MM.1S (cell line): ENCODE results near the gene MSGN1.

ENCODE experiments used
- DNase-seq: peaks from one replicate; pipeline ENCODE4 v3.0.0-alpha.2; 2015
- H2AFZ ChIP-seq: fragments of 300-600 bp; sonication (generic); 2 replicates; pipeline ENCODE4 v1.6.0; 2016; ENCODE audit warnings: antibody characterized with exemption, low read length
- H3F3A ChIP-seq: fragments of 300-600 bp; sonication (generic); 2 replicates; pipeline ENCODE4 v1.6.1; 2016; ENCODE audit warnings: mild to moderate bottlenecking, antibody characterized with exemption, low read length, moderate library complexity, mixed read lengths; ENCODE audit not compliant: insufficient read depth
- H3K27ac ChIP-seq: fragments of 300-600 bp; sonication (generic); 2 replicates; pipeline ENCODE4 v1.5.1; 2016; ENCODE audit warnings: mild to moderate bottlenecking, low read length
- H3K27me3 ChIP-seq: fragments of 300-600 bp; sonication (generic); replicated peaks from 2 replicates; pipeline ENCODE4 v1.6.0; 2016; ENCODE audit warnings: low read length; ENCODE audit not compliant: insufficient read depth
- H3K36me3 ChIP-seq: fragments of 300-600 bp; sonication (generic); replicated peaks from 2 replicates; pipeline ENCODE4 v1.6.1; 2016; ENCODE audit warnings: mild to moderate bottlenecking, low read length, mixed read lengths; ENCODE audit not compliant: insufficient read depth
- H3K4me1 ChIP-seq: fragments of 300-600 bp; sonication (generic); 2 replicates; pipeline ENCODE4 v1.6.1; 2016; ENCODE audit warnings: low read length, mixed read lengths
- H3K4me2 ChIP-seq: fragments of 300-600 bp; sonication (generic); 2 replicates; pipeline ENCODE4 v1.6.0; 2016; ENCODE audit warnings: low read depth, low read length
- H3K4me3 ChIP-seq: fragments of 300-600 bp; sonication (generic); 2 replicates; pipeline ENCODE4 v1.5.1; 2016; ENCODE audit warnings: low read length, mixed read lengths
- H3K79me2 ChIP-seq: fragments of 300-600 bp; sonication (generic); 2 replicates; pipeline ENCODE4 v1.6.1; 2016; ENCODE audit warnings: mixed run types, low read length, mixed read lengths
- H3K9ac ChIP-seq: fragments of 300-600 bp; sonication (generic); 2 replicates; pipeline ENCODE4 v1.6.1; 2016; ENCODE audit warnings: low read length, mixed read lengths
- H3K9me2 ChIP-seq: fragments of 300-600 bp; sonication (generic); replicated peaks from 2 replicates; pipeline ENCODE4 v1.6.1; 2016; ENCODE audit warnings: mild to moderate bottlenecking, low read length, mixed read lengths; ENCODE audit not compliant: insufficient read depth
- H3K9me3 ChIP-seq: fragments of 300-600 bp; sonication (generic); replicated peaks from 2 replicates; pipeline ENCODE4 v1.6.1; 2016; ENCODE audit warnings: mild to moderate bottlenecking, low read length, mixed read lengths; ENCODE audit not compliant: insufficient read depth
- H4K20me1 ChIP-seq: fragments of 300-600 bp; sonication (generic); 2 replicates; pipeline ENCODE4 v1.6.1; 2016; ENCODE audit warnings: mild to moderate bottlenecking, low read length, moderate library complexity, mixed read lengths; ENCODE audit not compliant: insufficient read depth
- EZH2 ChIP-seq: fragments of 300-600 bp; sonication (generic); optimal IDR thresholded peaks from 2 replicates; pipeline ENCODE3; 2017; ENCODE audit warnings: low read depth, mild to moderate bottlenecking, antibody characterized with exemption, low read length, mixed read lengths
- EZH2phosphoT487 ChIP-seq: fragments of 300-600 bp; sonication (generic); IDR thresholded peaks from 2 replicates; pipeline ENCODE4 v1.6.1; 2018; ENCODE audit warnings: antibody characterized with exemption, low read length
- TF ChIP-seq, protein P1 (sequence below): fragments of 300-600 bp; sonication (generic); IDR thresholded peaks from 2 replicates; pipeline ENCODE4 v1.5.1; 2016; ENCODE audit warnings: antibody characterized with exemption, low read length, mixed read lengths

MSGN1 gene

DNA sequence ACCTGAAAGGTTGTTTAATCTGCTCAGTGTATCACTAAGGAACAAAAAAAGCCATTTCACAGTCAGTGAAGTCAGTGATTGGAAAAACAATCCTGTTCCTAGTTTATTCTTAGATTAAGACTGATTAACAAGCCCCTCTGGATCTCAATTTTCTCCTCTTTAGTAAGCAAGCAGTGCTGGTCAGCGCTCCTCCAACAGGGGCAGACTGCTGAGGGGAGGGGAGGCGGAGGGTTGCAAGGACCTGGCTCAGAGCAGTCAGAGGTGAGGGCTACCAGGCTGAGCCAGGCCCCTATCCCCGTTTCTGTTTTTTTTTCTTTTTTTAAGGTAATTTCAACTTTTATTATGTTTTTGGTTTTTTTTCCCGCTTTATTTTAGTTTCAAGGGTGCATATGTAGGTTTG is 37.5 kb downstream of the MSGN1 start:
- no peak for TF ChIP-seq EZH2phosphoT487
- TF ChIP-seq, protein P1, sequence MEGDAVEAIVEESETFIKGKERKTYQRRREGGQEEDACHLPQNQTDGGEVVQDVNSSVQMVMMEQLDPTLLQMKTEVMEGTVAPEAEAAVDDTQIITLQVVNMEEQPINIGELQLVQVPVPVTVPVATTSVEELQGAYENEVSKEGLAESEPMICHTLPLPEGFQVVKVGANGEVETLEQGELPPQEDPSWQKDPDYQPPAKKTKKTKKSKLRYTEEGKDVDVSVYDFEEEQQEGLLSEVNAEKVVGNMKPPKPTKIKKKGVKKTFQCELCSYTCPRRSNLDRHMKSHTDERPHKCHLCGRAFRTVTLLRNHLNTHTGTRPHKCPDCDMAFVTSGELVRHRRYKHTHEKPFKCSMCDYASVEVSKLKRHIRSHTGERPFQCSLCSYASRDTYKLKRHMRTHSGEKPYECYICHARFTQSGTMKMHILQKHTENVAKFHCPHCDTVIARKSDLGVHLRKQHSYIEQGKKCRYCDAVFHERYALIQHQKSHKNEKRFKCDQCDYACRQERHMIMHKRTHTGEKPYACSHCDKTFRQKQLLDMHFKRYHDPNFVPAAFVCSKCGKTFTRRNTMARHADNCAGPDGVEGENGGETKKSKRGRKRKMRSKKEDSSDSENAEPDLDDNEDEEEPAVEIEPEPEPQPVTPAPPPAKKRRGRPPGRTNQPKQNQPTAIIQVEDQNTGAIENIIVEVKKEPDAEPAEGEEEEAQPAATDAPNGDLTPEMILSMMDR: no peak
- TF ChIP-seq EZH2: no peak
- Histone ChIP-seq H3K36me3 (no peaks in the 10 kb centered on the region), H2AFZ (no peak overlapping the region), H3K9me2 (no peaks in the 10 kb centered on the region), H4K20me1 (no peaks in the 10 kb centered on the region), H3K4me3 (no peak overlapping the region), H3K4me1 (no peaks in the 10 kb centered on the region), H3K27ac (no peak overlapping the region), H3K9me3 (no peaks in the 10 kb centered on the region), H3F3A (no peaks in the 10 kb centered on the region), H3K27me3 (no peaks in the 10 kb centered on the region), H3K79me2 (no peaks in the 10 kb centered on the region), H3K9ac (no peak overlapping the region), H3K4me2 (no peak overlapping the region)
- DNase-seq: no peak

DNA sequence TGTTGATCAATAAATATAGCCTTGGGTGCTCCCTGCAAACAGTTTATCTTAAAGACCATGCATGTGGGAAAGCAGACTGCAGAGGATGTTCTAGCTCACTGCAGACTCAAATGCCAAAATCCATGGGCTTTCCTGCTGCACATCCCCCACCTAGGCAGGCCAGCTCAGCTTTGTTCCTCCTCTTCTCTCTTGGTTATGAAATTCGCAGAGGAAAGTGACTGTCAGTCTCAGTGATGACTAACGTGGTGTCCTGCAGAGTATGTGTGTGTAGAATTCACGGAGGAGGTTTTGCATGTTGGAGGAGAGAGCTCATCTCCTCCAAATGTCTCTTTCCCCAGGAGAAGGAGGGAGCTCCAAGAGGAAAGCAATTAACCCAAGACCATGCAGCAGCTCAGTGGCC is 40.8 kb downstream of the MSGN1 start:
- no peaks in the 10 kb centered on the region for H4K20me1 ChIP-seq
- H3K4me2 ChIP-seq: no peak overlapping the region
- no peaks in the 10 kb centered on the region for H3K9me3 ChIP-seq
- H3K9ac ChIP-seq: no peak overlapping the region
- no peak for DNase-seq
- H3K4me1 ChIP-seq: no peaks in the 10 kb centered on the region
- TF ChIP-seq EZH2phosphoT487: no peak
- TF ChIP-seq, protein P1: no peak
- no peak for TF ChIP-seq EZH2
- no peaks in the 10 kb centered on the region for H3K36me3 ChIP-seq
- no peak overlapping the region for H2AFZ ChIP-seq
- no peaks in the 10 kb centered on the region for H3K9me2 ChIP-seq
- H3F3A ChIP-seq: no peaks in the 10 kb centered on the region
- no peaks in the 10 kb centered on the region for H3K79me2 ChIP-seq
- H3K4me3 ChIP-seq: no peak overlapping the region
- no peaks in the 10 kb centered on the region for H3K27me3 ChIP-seq
- no peak overlapping the region for H3K27ac ChIP-seq

DNA sequence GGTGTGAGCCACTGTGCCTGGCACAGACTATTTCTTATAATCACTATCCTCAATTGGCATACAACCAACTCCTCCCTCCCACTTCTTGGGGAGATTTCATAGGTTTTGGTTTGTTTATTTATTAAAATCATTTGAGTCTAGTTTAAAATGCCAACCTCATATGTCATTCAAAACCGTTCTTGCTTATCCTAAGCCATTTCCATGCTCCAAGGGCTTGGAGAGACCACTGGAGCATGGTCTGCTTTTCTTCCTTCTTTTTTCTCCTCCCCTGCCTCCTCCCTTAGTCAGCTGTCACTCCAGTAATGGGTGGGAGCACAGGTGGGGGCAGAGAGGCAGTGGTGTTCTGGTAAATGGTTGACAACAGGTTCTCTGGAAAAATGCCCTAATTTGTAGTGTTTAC is 41.8 kb downstream of the MSGN1 start:
- Histone ChIP-seq H3K4me3 (no peak overlapping the region), H3K27ac (no peak overlapping the region), H3K27me3 (no peaks in the 10 kb centered on the region), H3K79me2 (no peaks in the 10 kb centered on the region), H3K9me2 (no peaks in the 10 kb centered on the region), H3F3A (no peaks in the 10 kb centered on the region), H4K20me1 (no peaks in the 10 kb centered on the region), H3K36me3 (no peaks in the 10 kb centered on the region), H3K4me1 (no peaks in the 10 kb centered on the region), H3K9ac (no peak overlapping the region), H2AFZ (no peak overlapping the region), H3K9me3 (no peaks in the 10 kb centered on the region), H3K4me2 (no peak overlapping the region)
- TF ChIP-seq, protein P1: no peak
- TF ChIP-seq EZH2phosphoT487: no peak
- no peak for TF ChIP-seq EZH2
- DNase-seq: no peak
